ENCODE results near the gene FOXO3B.
"Not testable (repeated sequence)": the region's sequence is repeated elsewhere in the genome, so short reads cannot be mapped to it uniquely, and the experiment has no call there.

FOXO3B gene

DNA sequence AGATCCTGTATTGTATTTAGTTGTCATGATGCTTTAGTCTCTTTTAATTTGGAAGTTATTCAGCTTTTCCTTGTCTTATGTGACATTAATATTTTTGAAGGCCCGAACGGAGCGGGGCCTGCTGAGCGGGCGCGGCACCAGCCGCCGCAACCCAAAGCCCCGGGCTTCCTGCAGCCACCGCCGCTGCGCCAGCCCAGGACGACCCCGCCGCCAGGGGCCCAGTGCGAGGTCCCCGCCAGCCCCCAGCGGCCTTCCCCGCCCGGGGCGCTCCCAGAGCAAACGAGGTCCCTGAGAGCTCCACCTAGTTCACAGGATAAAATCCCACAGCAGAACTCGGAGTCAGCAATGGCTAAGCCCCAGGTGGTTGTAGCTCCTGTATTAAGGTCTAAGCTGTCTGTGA lies 32.0 kb downstream of the FOXO3B start:
- not testable (repeated sequence) for DNase-seq

- DNase-seq: not testable (repeated sequence)
Observed at GRCh38 chr17:18644291-18644690, 37.8 kb downstream of the FOXO3B start, which contains the start of gene TBC1D28. TSS of gene TBC1D28 (minus strand) at chr17:18644391. CDS start at chr17:18641352, 3,039 bp downstream.

- not testable (repeated sequence) for DNase-seq
Observed at GRCh38 chr17:18643124-18643523, 39.0 kb downstream of the FOXO3B start.

DNA sequence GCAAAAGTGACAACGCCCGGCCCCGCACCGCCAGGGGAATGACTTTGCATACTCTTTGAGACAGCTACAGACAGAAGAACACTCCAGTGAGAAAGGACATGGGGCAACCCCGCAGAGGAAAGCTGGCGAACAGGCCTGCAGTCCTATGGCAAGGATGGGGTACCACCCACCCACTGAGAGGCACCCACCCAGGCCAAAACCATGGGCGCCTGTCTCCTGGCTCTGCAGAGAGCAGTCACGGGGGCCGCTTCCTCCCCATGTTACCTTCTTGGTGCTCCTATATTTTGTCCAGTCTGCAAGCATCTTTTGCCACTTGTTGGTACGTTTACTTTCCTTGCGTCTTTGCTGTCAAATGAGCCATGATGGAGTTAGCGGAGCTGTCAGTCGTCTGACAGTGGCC lies 43.8 kb downstream of the FOXO3B start:
- peak; percentile 18 to 52 for DNase-seq

DNA sequence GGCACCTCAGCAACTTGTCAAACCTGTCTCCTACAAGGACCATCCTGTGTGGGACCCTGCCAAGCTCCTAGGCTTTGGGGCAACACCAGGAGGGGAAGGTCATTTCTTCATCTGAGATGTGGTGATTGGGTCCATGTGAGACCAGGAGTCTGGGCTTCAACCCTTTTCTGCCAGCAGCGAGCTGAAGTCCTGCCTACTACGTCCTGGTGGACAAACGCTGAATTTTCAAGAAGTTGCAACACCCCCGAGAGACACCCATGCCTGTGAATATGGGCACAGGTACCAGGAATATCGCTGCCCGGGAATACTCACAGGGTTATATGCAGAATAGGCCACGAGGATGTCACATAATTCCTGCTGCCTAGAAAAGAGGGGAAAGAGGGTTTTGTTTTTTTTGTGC lies 45.9 kb downstream of the FOXO3B start:
- DNase-seq: not testable (repeated sequence)

DNA sequence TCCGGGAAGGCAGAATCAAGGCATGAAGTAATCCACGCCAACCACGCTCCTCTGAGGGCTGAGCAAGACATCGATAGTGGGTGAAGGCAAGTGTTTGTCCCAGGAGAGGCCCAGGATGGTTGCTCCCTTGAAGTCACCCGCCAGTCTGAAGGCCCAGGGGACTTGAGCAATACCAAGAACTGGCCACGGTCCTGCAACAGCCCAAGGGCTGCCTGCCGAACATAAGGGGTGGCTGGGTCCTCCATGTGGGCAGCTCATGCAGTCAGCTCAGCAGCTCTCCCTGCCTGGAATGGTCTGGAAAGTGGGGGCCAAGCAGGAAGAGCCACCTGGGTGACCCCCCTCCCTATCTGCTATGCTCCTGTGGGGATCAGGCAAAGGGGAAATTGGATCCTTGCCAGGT lies 46.3 kb downstream of the FOXO3B start:
- DNase-seq: not testable (repeated sequence)

- not testable (repeated sequence) for DNase-seq
Observed at GRCh38 chr17:18634550-18635263, 47.4 kb downstream of the FOXO3B start.
